Activated CD8-positive, alpha-beta memory T cell treated with anti-CD3 and anti-CD28 coated beads, Interleukin-2, amount 50 U/mL, for 1 hour (primary cell): ENCODE data around the gene LTF.

Experiments used
- DNase-seq: peaks from one replicate; pipeline ENCODE4 v3.0.0-alpha.2; 2020; ENCODE audit errors: extremely low read depth

Gene LTF

DNA sequence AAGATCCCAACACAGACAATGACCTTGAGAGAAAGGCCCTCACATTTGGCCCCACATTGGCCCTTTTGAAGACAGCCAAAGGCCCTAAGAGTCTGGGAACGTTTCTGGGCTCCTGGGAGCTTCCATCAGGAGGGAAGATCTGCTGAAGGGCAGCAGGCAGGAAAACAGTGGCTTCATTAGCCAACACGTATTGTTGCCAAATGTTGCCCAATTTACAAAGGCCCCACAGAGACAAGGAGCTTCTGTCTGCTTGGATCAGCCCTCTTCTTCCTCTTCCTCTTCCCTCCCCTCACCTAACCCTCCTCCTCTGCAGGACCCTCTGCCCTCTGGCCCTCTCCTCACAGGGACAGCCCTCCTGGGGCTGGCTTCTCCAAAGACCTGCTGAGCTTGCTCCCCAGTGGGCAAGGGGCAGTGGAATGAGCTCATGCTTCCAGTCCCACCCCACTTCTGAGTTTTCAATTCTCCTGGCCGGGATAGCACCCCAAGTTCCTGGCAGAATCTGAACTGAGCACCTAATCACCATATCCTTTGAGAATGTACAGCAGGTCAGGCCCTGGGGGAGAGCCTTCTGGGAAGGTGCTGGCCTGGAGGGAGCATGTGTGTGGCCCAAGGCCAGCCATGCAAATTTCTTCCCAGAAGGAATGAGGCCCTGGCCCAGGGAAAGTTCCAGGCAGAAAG, 5.1 kb upstream of the LTF start:
- no peak for DNase-seq

GRCh38 chr3:46468753-46469600, 4.3 kb upstream of the LTF start:
- no peak for DNase-seq

DNA sequence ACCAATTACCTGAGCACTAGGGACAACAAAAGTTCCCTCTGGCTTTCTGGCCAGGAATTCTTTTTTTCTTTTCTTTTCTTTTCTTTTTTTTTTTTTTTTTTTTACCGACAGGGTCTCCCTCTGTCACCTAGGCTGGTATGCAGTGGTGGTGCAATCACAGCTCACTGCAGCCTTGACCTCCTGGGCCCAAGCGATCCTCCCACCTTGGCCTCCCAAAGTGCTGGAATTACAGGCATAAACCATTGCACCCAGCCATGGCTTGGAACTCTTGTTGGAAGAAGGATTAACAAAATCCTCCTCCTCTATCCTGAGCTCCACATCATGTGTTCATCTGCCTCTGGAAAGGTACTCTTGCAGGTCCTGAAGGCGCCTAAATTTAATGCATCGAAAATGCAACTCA, 2.9 kb upstream of the LTF start:
- DNase-seq, result no peak

DNA sequence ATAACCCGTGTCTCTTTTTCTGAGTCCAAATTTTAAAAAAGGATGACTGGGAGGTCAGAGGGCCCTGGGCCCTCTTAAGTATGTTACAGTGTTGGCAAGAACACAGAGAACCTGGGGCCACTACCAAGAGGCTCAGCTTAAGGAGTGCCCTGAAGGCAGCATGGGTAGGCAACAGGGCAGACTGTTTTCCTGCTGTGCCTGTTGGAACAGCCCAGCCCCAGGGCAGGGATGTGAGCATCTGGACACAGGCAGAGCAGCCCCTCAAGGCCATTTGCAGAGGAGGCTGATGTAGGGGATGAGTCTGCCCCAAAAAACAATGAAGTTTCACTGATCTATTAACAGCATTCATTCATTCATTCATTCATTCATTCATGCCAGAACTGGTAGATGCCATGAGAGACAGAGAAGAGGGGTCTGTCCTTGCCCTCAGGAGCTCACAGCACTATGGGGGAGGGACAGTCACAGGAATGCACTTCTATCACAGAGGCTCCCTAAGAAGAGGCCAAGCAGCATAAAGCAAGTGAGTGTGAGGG, 2.2 kb upstream of the LTF start:
- DNase-seq, result no peak

- DNase-seq, result no peak
Observed at GRCh38 chr3:46466273-46466672, 1.6 kb upstream of the LTF start.

- no peak for DNase-seq
Observed at GRCh38 chr3:46465196-46465520, 453 bp upstream of the LTF start.

DNA sequence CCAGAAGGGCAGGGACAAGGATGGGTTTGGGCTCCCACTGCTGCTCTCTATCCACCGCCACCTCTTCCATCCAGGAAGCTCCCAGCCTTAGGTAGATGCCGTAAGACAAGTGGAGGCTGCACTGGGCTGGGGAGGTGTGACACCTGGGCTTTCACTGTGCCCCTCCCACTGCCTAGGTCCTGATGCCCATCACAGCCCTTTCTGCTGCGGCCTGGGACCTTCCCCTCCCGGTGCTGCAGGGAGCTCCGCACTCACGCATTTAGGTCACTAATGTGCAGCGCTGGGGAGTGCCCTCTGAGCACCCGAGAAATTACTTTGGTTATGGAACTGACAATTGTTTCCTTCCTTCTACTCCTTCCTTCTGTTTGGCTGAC, 850 bp downstream of the LTF start:
- DNase-seq, result no peak

- DNase-seq, result no peak
Observed at GRCh38 chr3:46463120-46463867, 1.4 kb downstream of the LTF start.

GRCh38 chr3:46462511-46462910, 2.2 kb downstream of the LTF start:
- no peak for DNase-seq

- no peak for DNase-seq
Observed at GRCh38 chr3:46462111-46462510, 2.6 kb downstream of the LTF start.

- no peak for DNase-seq
Observed at GRCh38 chr3:46460051-46460450, 4.7 kb downstream of the LTF start.

DNA sequence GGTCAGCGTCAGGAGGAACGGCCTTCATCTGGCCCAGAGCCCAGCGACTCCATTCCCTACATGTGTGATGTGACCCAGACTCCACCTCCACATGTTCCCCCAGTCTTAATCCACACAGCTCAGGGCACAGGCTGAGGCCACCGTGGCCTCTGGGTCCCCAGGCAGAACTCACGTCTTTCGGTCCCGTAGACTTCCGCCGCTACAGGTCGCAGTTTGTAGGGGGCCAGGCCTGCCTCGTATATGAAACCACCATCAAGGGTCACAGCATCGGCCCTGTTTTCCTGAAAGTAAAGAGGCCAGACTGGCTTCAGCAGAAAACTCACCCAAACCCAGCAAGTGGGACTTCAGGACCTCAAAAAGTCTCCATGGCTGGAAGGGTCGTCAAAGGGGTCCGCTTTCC, 8.6 kb downstream of the LTF start:
- DNase-seq, result no peak

DNA sequence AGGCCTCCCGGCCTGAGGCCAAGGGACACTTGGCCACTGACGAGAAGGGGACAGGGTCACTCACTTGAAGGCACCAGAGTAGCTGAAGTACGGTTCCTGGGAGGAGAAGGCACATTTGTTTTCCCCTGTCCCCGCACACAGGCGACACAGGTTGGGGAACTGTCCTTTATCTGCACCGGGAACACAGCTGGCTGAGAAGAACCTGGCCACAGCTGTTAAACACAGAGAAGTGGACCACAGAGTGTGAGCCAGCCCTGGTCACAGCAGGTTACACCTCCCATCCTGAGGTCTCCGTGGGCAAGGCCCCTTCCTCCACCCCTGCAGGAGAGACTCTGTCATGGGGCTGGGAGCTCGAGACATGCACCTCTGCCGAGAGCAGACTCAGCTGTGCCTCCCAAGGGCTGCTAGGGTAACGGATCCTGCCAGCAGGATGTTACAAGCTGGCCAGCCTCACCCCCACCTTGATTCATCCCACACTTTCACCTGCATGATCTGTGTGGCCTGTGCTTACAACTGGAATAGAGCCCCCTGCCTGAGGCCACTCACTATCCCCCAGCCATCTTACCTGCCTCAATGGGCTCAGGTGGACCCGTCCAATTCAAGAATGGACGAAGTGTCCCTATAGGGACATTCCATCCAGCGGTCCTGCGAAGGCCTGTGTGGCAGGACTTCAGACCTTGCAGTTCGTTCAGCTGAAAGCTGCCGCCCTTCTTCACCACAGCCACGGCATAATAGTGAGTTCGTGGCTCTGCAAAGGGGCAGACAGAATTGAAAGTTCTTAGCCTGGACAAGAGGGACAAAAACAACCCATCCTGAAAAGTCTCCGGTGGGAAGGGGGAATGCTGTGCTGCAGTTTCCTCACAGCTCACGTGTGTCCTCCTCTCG, 9.2 kb downstream of the LTF start:
- no peak for DNase-seq

- no peak for DNase-seq
Observed at GRCh38 chr3:46454606-46455005, 10.1 kb downstream of the LTF start.

DNA sequence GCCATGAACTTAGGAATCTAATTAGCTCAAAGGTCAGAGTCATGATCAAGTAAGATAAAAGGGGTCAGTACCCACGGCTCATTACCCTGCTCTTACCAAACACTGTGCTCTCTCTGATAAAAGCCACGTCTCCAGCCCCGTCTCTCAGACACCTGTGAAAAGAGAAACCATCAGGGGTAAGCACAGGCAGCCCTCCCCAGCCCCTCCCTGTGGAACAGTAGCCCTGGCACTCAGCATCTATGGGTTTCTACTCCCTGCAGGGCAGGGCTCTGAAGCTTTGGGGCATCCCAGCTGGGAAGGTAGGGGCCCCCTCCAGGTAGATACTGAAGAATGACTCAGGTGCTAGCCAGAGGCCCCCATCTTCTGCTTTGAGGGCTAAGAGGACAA, 10.5 kb downstream of the LTF start:
- no peak for DNase-seq

GRCh38 chr3:46453526-46454208, 11.0 kb downstream of the LTF start:
- no peak for DNase-seq

GRCh38 chr3:46449755-46450552, 14.8 kb downstream of the LTF start:
- DNase-seq, result no peak

GRCh38 chr3:46448721-46449120, 16.0 kb downstream of the LTF start:
- no peak for DNase-seq

DNA sequence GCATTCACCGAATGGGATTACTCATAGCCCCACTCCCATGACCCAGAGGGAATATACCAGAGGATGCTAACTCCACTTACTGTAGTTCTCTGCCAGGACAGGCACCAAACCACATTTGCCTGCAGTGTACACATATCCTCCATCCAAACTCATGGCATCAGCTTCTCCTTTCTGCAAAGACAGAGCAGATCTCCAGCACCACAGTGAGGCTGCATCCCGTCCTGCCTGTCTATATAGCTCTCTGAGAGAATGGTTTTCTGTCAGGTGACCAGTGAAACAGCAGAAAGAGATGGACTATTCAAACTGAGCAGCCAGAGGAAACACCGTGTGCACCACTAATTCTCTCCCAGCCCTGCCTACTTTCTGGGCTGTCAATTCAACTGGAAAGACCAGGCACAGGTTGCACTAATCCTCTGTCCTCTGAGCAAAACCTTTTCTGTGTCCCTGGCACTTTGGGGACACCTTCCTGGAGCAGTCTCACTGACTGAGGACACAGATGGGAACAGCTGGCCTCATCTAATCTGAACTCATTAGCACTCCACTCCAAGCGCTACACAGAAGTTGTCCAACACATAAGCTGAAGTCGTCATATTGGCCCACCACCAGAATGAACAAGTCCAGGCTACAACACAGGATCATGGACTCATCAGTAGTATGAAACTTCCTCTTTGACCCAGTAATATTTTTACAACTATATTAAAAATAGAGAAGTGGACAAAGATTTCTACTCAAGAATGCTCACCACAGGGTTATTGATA, 17.3 kb downstream of the LTF start:
- DNase-seq, result no peak
